Ectodermal cell (in vitro differentiated cells): ENCODE measurements around the gene SH3TC1.

Experiments used
- H3K27ac ChIP-seq: 2 replicates; pipeline ENCODE4 v1.7.0; 2013; ENCODE audit warnings: mild to moderate bottlenecking, low read depth, low read length; ENCODE audit not compliant: insufficient read depth, poor library complexity, severe bottlenecking
- H3K27me3 ChIP-seq: 2 replicates; pipeline ENCODE4 v1.7.0; 2013; ENCODE audit warnings: mild to moderate bottlenecking, low read length; ENCODE audit not compliant: insufficient read depth, control insufficient read depth, poor library complexity, severe bottlenecking
- H3K36me3 ChIP-seq: one replicate; pipeline ENCODE4 v1.7.0; 2013; ENCODE audit warnings: low read length; ENCODE audit not compliant: control insufficient read depth, insufficient read depth
- H3K4me1 ChIP-seq: one replicate; pipeline ENCODE4 v1.7.0; 2013; ENCODE audit warnings: low read length; ENCODE audit not compliant: control insufficient read depth, insufficient read depth
- H3K4me3 ChIP-seq: 2 replicates; pipeline ENCODE4 v1.7.0; 2013; ENCODE audit warnings: low read depth, low read length, control low read depth; ENCODE audit not compliant: insufficient read depth
- H3K9me3 ChIP-seq: 2 replicates; pipeline ENCODE4 v1.7.0; 2013; ENCODE audit warnings: mild to moderate bottlenecking, low read length, moderate library complexity; ENCODE audit not compliant: control insufficient read depth
- WGBS, 2 experiments: methylation state at CpG; one replicate each; pipeline ENCODE4 v1.1.7; 2013; ENCODE audit warnings: missing lambda C conversion rate in 2 of 2; 5-methylcytosine and 5-hydroxymethylcytosine counted together

SH3TC1 gene

DNA sequence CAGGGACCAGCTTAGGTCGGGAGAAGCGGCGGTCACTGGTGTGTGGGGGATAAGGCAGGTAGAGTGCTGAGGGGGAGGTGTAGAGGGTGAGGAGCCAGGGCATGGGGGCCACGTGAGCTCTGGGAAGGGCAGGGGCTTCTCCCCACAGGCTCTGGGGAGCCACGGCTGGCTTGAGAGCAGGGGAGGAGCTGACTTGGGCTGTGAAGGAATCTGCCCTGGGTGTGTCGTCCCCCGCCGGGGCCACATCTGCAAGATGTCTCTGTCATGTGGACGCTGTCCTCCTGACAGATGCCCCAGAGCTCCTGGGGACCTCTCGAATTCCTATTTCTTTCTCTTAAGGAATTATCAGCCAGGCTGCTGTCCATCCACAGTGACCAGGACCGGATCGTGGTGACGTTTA lies 15.0 kb downstream of the SH3TC1 start:
- Histone ChIP-seq H3K4me3 (no peak overlapping the region), H3K36me3 (no peaks in the 10 kb centered on the region), H3K9me3 (no peaks in the 10 kb centered on the region), H3K27me3 (no peaks in the 10 kb centered on the region), H3K4me1 (peaks cover 7% of the 10 kb centered on the region), H3K27ac (no peak overlapping the region)
- WGBS, 2 experiments: 85 to 90% methylated on average over 13 of the region's 13 CpGs

DNA sequence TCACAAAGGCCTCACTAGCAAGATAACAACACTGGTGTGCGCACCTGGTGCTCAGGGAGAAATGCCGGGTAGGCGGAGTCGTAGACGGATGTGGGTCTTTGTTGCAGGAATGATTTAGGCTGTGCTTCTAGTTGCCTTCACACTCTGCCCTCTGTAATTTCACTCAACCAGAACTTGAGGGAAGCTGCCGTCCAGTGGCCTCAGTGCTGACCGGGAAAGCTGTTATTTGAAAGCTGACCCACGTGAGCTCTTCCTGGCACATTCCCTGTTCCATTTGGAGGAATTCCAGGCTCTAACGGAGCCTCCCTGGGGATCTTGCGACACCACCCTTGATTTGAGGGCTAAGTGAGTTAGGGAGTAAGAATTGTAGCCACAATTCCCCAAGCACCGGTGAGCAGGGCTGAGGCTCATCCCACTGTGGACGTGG lies 15.9 kb downstream of the SH3TC1 start:
- Histone ChIP-seq H3K27me3 (no peaks in the 10 kb centered on the region), H3K4me1 (peaks cover 7% of the 10 kb centered on the region), H3K27ac (no peak overlapping the region), H3K9me3 (no peaks in the 10 kb centered on the region), H3K4me3 (no peak overlapping the region), H3K36me3 (no peaks in the 10 kb centered on the region)
- WGBS, 2 experiments: 84 to 85% methylated on average over 12 of the region's 12 CpGs

GRCh38 chr4:8215641-8216442 lies 16.8 kb downstream of the SH3TC1 start:
- Histone ChIP-seq H3K4me3 (no peak overlapping the region), H3K36me3 (no peaks in the 10 kb centered on the region), H3K27me3 (no peaks in the 10 kb centered on the region), H3K4me1 (peaks cover 7% of the 10 kb centered on the region), H3K27ac (no peak overlapping the region), H3K9me3 (no peaks in the 10 kb centered on the region)
- 92 to 93% methylated on average over 23 of the region's 23 CpGs for WGBS, 2 experiments

- no peak overlapping the region for H3K27ac ChIP-seq
- WGBS, 2 experiments: 89 to 90% methylated on average over 28 of the region's 28 CpGs
- no peaks in the 10 kb centered on the region for H3K36me3 ChIP-seq
- no peaks in the 10 kb centered on the region for H3K9me3 ChIP-seq
- no peaks in the 10 kb centered on the region for H3K27me3 ChIP-seq
- H3K4me1 ChIP-seq: peaks cover 4% of the 10 kb centered on the region
- no peak overlapping the region for H3K4me3 ChIP-seq
Measured at GRCh38 chr4:8216443-8217245, 17.6 kb downstream of the SH3TC1 start.

DNA sequence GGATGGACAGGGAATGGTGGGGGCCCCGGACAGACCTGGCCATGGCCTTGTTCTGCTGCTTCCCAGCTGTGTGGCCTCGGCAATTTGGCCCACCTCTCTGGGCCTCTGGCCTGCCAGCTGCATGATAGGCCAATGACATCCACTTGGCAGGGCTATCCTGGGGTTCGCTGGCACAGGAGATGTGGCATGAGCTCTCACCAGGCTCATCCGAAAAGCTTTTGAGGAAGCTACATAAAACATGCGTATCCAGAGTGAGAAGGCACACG lies 18.1 kb downstream of the SH3TC1 start:
- 93% methylated on average over 6 of the region's 6 CpGs for WGBS, 2 experiments
- no peak overlapping the region for H3K27ac ChIP-seq
- no peaks in the 10 kb centered on the region for H3K27me3 ChIP-seq
- H3K9me3 ChIP-seq: no peaks in the 10 kb centered on the region
- no peak overlapping the region for H3K4me3 ChIP-seq
- H3K4me1 ChIP-seq: no peaks in the 10 kb centered on the region
- no peaks in the 10 kb centered on the region for H3K36me3 ChIP-seq

- no peak overlapping the region for H3K27ac ChIP-seq
- no peaks in the 10 kb centered on the region for H3K36me3 ChIP-seq
- no peaks in the 10 kb centered on the region for H3K27me3 ChIP-seq
- H3K4me1 ChIP-seq: no peaks in the 10 kb centered on the region
- WGBS, 2 experiments: 85 to 89% methylated on average over 9 of the region's 9 CpGs
- H3K9me3 ChIP-seq: no peaks in the 10 kb centered on the region
- no peak overlapping the region for H3K4me3 ChIP-seq
Measured at GRCh38 chr4:8217871-8218270, 18.8 kb downstream of the SH3TC1 start.

DNA sequence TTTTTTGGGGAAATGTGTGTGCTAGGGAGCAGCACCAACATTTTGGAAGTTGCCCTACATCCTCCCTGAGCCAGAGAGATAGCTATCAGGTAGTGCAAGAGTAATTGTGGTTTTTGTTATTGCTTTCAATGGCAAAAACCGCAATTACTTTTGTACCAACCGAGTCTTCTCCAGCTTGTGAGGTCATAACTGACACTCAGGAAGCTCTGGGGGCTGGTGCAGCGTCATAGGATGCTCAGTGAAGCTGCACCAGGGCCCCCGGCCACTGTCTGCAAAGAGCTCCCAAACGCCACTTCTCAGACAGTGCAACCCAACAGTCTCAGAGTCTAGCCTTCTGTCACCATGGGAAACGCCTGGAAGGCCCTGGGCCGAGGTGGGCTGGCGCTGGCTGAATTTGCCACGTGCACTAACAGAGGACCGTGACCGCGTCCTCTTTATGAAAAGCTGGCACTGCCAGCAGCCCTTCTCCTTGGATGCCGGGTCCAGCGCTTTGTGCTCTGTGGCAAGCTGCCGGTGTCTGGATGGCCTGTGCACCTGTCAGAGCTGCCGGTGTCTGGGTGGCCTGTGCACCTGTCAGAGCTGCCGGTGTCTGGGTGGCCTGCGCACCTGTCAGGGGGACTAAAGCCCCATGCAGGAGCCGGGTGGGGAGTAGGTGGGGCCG lies 19.4 kb downstream of the SH3TC1 start:
- WGBS, 2 experiments: 93 to 94% methylated on average over 20 of the region's 20 CpGs
- H3K27me3 ChIP-seq: no peaks in the 10 kb centered on the region
- no peak overlapping the region for H3K4me3 ChIP-seq
- H3K36me3 ChIP-seq: no peaks in the 10 kb centered on the region
- no peaks in the 10 kb centered on the region for H3K4me1 ChIP-seq
- H3K9me3 ChIP-seq: no peaks in the 10 kb centered on the region
- no peak overlapping the region for H3K27ac ChIP-seq

DNA sequence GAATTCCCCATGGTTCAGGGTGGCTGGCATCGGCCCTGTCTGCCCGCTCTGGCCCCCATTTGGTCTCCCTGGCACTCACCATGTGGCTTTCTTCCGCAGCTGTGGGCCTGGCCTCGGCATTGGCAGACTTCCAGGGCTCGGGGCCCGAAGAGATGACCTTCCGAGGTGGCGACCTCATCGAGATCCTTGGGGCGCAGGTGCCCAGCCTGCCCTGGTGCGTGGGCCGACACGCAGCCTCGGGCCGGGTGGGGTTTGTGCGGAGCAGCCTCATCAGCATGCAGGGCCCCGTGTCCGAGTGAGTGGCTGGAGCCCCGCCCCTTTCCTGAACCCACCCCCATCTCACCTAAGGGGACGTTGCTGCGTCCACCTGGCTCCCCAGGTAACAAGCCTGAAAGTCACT lies 20.1 kb downstream of the SH3TC1 start:
- no peak overlapping the region for H3K4me3 ChIP-seq
- H3K9me3 ChIP-seq: no peaks in the 10 kb centered on the region
- no peak overlapping the region for H3K27ac ChIP-seq
- 87% methylated on average over 21 of the region's 21 CpGs for WGBS, 2 experiments
- no peaks in the 10 kb centered on the region for H3K4me1 ChIP-seq
- H3K27me3 ChIP-seq: no peaks in the 10 kb centered on the region
- no peaks in the 10 kb centered on the region for H3K36me3 ChIP-seq

DNA sequence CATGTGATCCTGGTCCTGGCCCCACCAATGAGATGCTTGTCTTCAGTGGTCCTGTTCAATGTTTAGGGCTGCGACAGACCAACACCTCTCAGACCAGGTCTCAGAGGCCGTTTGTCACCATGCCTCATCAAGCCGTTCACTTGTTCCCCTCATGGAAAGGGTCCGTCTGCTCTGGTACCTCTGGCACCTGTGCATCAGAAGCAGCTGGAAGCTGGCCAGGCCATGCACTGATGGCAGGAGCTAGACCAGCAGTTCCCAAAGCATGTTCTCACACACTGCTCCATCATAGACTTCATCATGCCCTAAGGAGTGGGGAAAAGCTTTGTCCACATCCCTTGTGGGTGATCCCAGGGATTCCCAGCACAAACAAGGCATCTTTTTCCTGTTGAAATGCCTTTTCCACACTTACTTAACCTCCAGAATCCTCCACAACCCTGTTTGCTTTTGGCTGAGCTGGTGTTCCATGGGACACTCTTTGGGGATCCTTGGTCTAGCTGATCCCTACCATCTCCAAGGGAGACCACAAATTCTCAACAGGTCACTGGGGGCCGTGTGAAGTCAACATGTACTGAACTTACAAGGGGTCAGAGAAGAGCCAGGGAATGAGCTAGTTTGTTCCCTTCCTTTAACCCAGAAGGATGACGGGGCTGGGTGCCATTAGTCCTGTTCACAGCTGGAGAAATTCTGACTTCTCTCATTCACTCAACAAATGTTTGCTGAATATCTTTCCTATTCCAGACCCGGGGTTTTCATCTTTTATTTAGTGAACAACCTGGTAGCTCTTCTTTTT lies 21.8 kb downstream of the SH3TC1 start:
- 91 to 94% methylated on average over 7 of the region's 7 CpGs for WGBS, 2 experiments
- Histone ChIP-seq H3K27ac (no peak overlapping the region), H3K4me3 (no peak overlapping the region), H3K36me3 (no peaks in the 10 kb centered on the region), H3K27me3 (no peaks in the 10 kb centered on the region), H3K9me3 (no peaks in the 10 kb centered on the region), H3K4me1 (peaks cover 9% of the 10 kb centered on the region)

GRCh38 chr4:8221476-8221875 lies 22.4 kb downstream of the SH3TC1 start:
- H3K36me3 ChIP-seq: no peaks in the 10 kb centered on the region
- H3K9me3 ChIP-seq: no peaks in the 10 kb centered on the region
- H3K27me3 ChIP-seq: no peaks in the 10 kb centered on the region
- H3K27ac ChIP-seq: no peak overlapping the region
- H3K4me1 ChIP-seq: peaks cover 14% of the 10 kb centered on the region
- 90 to 95% methylated on average over 5 of the region's 5 CpGs for WGBS, 2 experiments
- no peak overlapping the region for H3K4me3 ChIP-seq
